ENCODE data around the gene SLC38A3.

DNA sequence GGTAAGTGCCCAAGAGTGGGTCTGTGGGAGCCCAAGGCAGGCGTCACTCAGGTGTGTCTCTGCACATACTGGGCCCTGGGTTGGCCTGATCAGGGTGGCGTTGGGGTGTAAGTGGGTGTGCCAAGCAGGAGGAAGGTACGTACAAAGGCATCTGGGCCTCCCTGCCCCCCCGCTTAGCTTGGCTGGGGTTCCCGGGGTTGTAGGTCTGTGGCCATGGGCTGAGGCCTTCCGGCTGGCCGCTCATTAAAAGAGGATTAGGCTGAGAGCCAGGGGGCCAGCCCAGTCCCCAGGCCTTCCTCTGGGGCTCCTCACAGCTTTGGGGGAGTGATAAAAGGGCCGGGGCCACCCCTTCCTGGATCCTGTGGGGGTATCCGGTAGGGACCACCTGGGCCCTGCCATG, 36.7 kb upstream of the SLC38A3 start:
- TF ChIP-seq, protein P1, sequence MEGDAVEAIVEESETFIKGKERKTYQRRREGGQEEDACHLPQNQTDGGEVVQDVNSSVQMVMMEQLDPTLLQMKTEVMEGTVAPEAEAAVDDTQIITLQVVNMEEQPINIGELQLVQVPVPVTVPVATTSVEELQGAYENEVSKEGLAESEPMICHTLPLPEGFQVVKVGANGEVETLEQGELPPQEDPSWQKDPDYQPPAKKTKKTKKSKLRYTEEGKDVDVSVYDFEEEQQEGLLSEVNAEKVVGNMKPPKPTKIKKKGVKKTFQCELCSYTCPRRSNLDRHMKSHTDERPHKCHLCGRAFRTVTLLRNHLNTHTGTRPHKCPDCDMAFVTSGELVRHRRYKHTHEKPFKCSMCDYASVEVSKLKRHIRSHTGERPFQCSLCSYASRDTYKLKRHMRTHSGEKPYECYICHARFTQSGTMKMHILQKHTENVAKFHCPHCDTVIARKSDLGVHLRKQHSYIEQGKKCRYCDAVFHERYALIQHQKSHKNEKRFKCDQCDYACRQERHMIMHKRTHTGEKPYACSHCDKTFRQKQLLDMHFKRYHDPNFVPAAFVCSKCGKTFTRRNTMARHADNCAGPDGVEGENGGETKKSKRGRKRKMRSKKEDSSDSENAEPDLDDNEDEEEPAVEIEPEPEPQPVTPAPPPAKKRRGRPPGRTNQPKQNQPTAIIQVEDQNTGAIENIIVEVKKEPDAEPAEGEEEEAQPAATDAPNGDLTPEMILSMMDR (IDR thresholded peaks at IDR 0.05) = no peak
- no peak for TF ChIP-seq POLR2A (IDR thresholded peaks at IDR 0.05)
